UCSD-AML1 (cell line): Measurements from ENCODE around the gene GRM1.

Source experiments
- DNase-seq: peaks from one replicate; lab custom pipeline; 2025; ENCODE audit not compliant: unreplicated experiment; lab: John Stamatoyannopoulos, UW

GRM1 gene

GRCh38 chr6:146095481-146095880 lies 66.6 kb downstream of the GRM1 start:
- DNase-seq = no peak

GRCh38 chr6:146097586-146097985 lies 68.7 kb downstream of the GRM1 start:
- no peak for DNase-seq

- DNase-seq = no peak
These were observed 71.9 kb downstream of the GRM1 start for GRCh38 chr6:146100776-146101175.

- DNase-seq = no peak
These were observed 74.7 kb downstream of the GRM1 start for GRCh38 chr6:146103416-146104072.

GRCh38 chr6:146106532-146106931 lies 77.7 kb downstream of the GRM1 start:
- no peak for DNase-seq

- DNase-seq = no peak
These were observed 82.1 kb downstream of the GRM1 start for GRCh38 chr6:146110990-146111389.

GRCh38 chr6:146111881-146112450 lies 83.1 kb downstream of the GRM1 start:
- DNase-seq = no peak

GRCh38 chr6:146113084-146113623 lies 84.3 kb downstream of the GRM1 start:
- no peak for DNase-seq

GRCh38 chr6:146123616-146124015 lies 94.8 kb downstream of the GRM1 start:
- no peak for DNase-seq

GRCh38 chr6:146127447-146128215 lies 98.8 kb downstream of the GRM1 start:
- no peak for DNase-seq

GRCh38 chr6:146133866-146134265 lies 105.0 kb downstream of the GRM1 start:
- DNase-seq = no peak

GRCh38 chr6:146135167-146135566 lies 106.3 kb downstream of the GRM1 start:
- no peak for DNase-seq

- no peak for DNase-seq
These were observed 118.0 kb downstream of the GRM1 start for GRCh38 chr6:146146836-146147235.

- no peak for DNase-seq
These were observed 120.9 kb downstream of the GRM1 start for GRCh38 chr6:146149770-146150169.

- no peak for DNase-seq
These were observed 124.3 kb downstream of the GRM1 start for GRCh38 chr6:146153040-146153758.

GRCh38 chr6:146154197-146154596 lies 125.3 kb downstream of the GRM1 start:
- no peak for DNase-seq

- no peak for DNase-seq
These were observed 132.8 kb downstream of the GRM1 start for GRCh38 chr6:146161664-146162063.

- DNase-seq = no peak
These were observed 141.0 kb downstream of the GRM1 start for GRCh38 chr6:146169872-146170271.

GRCh38 chr6:146177785-146178184 lies 148.9 kb downstream of the GRM1 start:
- no peak for DNase-seq

GRCh38 chr6:146183831-146184230 lies 155.0 kb downstream of the GRM1 start:
- no peak for DNase-seq

- DNase-seq = no peak
These were observed 155.8 kb downstream of the GRM1 start for GRCh38 chr6:146184701-146185100.
